K562 (cell line): ENCODE data around the gene SAE1. TPM values are rescaled to one million over a fixed set of nuclear protein-coding genes. Genes with fewer than 3 reads are reported as not detected.

ENCODE experiments used
- AFF1 ChIP-seq, 2 experiments: fragments of 450-650 bp; IDR thresholded peaks; 2 replicates each; pipeline ENCODE4 v1.6.1; 2018; ENCODE audit warnings: mild to moderate bottlenecking in 2 of 2, low read depth in 1 of 2; ENCODE audit not compliant: partially characterized antibody in 2 of 2
- BACH1 ChIP-seq: fragments of 200-800 bp; sonication (Bioruptor generic); IDR thresholded peaks from 2 replicates; pipeline ENCODE4 v1.6.1; 2016; ENCODE audit warnings: missing genetic modification characterization, missing compliant biosample characterization
- CREB1 ChIP-seq, 2 experiments: sonication (generic) in 1 of 2; formaldehyde crosslinking in 1 of 2; IDR thresholded peaks; 2 replicates each; pipeline versions ENCODE4 v1.6.1 to v1.8.0; 2012 to 2022; ENCODE audit warnings: inconsistent platforms in 1 of 2, mild to moderate bottlenecking in 1 of 2, missing genetic modification reagents in 1 of 2, moderate library complexity in 1 of 2
- CXXC5 ChIP-seq: fragments of 250-450 bp; sonication (Bioruptor Pico); IDR thresholded peaks from 2 replicates; pipeline ENCODE4 v1.8.0; 2022; ENCODE audit warnings: inconsistent platforms, mild to moderate bottlenecking, moderate library complexity
- DNMT1 ChIP-seq: fragments of 450-650 bp; IDR thresholded peaks from 2 replicates; pipeline ENCODE4 v1.6.1; 2016; ENCODE audit warnings: antibody characterized with exemption, mild to moderate bottlenecking
- E2F6 ChIP-seq, 2 experiments: IDR thresholded peaks; 2 replicates each; pipeline ENCODE4 v1.6.1; 2011; ENCODE audit warnings: borderline replicate concordance in 1 of 2, control low read depth in 1 of 2, low read depth in 1 of 2, low read length in 1 of 2, mild to moderate bottlenecking in 1 of 2, mixed read lengths in 1 of 2, moderate library complexity in 1 of 2; ENCODE audit not compliant: insufficient read depth in 1 of 2, insufficient read length in 1 of 2, poor library complexity in 1 of 2, severe bottlenecking in 1 of 2; ENCODE audit errors: extremely low read depth in 1 of 2
- HDAC3 ChIP-seq: fragments of 450-650 bp; IDR thresholded peaks from 2 replicates; pipeline ENCODE4 v1.6.1; 2018; ENCODE audit warnings: borderline replicate concordance, mild to moderate bottlenecking, moderate library complexity; ENCODE audit not compliant: partially characterized antibody
- NFIX ChIP-seq: fragments of 250-450 bp; sonication (Bioruptor Pico); IDR thresholded peaks from 2 replicates; pipeline ENCODE4 v1.4.0; 2020; ENCODE audit warnings: low read depth, mild to moderate bottlenecking, moderate library complexity
- SMAD4 ChIP-seq: fragments of 250-450 bp; sonication (Bioruptor Pico); conservative IDR thresholded peaks from 2 replicates; pipeline ENCODE4 v1.8.0; 2021; ENCODE audit warnings: inconsistent platforms, mild to moderate bottlenecking, moderate library complexity
- THAP12 ChIP-seq: fragments of 250-450 bp; sonication (Bioruptor Pico); IDR thresholded peaks from 2 replicates; pipeline ENCODE4 v1.9.0; 2021; ENCODE audit warnings: mild to moderate bottlenecking, inconsistent platforms
- TRIM24 ChIP-seq, 2 experiments: fragments of 450-650 bp; IDR thresholded peaks; 2 replicates each; pipeline ENCODE4 v1.6.1; 2016
- ZBED1 ChIP-seq: IDR thresholded peaks from 2 replicates; pipeline ENCODE4 v1.6.1; 2014
- ZKSCAN8 ChIP-seq: fragments of 200-800 bp; sonication (Bioruptor generic); IDR thresholded peaks from 2 replicates; pipeline ENCODE4 v1.6.1; 2016; ENCODE audit warnings: missing genetic modification characterization, missing compliant biosample characterization
- ZNF133 ChIP-seq: fragments of 250-450 bp; sonication (Bioruptor Pico); IDR thresholded peaks from 2 replicates; pipeline ENCODE4 v1.4.0; 2020; ENCODE audit warnings: mild to moderate bottlenecking
- polyA plus RNA-seq, 8 experiments: library from polyadenylated mRNA; depleted of rRNA in 4 of 8; stranded (reverse) in 5 of 8; unstranded in 3 of 8; fragments of >200 nt; fragmentation: Nextera tagmentation in 2 of 8; fragmentation: Illumina TruSeq in 1 of 8; extraction: Ambion mirVana in 2 of 8; extraction: Trizol in 1 of 8; gene quantifications; 2 replicates each; pipeline versions ENCODE4 v1.2.1 to v1.2.3, GENCODE V29; 2011 to 2014; ENCODE audit warnings: inconsistent platforms in 1 of 8, missing spikeins in 1 of 8
- total RNA-seq, 7 experiments: library from RNA; depleted of rRNA in 6 of 7; stranded (reverse); fragments of >200 nt in 6 of 7; fragmentation: Illumina TruSeq in 2 of 7; extraction: Trizol in 2 of 7; gene quantifications; 2 replicates each; pipeline versions ENCODE4 v1.2.1 to v1.2.3, GENCODE V29; 2011 to 2021; ENCODE audit warnings: low replicate concordance in 1 of 7
- TF ChIP-seq, protein P1 (sequence below): fragments of 250-450 bp; sonication (Bioruptor Pico); IDR thresholded peaks from 2 replicates; pipeline ENCODE4 v1.5.0; 2021; ENCODE audit warnings: mild to moderate bottlenecking, moderate library complexity

The SAE1 gene
- total and polyA plus RNA-seq, 9 of the 15 experiments (the other 6 are each of a cell fraction or from before 2014, with no cell fraction given): 82.8 to 299 (median 217) TPM

DNA sequence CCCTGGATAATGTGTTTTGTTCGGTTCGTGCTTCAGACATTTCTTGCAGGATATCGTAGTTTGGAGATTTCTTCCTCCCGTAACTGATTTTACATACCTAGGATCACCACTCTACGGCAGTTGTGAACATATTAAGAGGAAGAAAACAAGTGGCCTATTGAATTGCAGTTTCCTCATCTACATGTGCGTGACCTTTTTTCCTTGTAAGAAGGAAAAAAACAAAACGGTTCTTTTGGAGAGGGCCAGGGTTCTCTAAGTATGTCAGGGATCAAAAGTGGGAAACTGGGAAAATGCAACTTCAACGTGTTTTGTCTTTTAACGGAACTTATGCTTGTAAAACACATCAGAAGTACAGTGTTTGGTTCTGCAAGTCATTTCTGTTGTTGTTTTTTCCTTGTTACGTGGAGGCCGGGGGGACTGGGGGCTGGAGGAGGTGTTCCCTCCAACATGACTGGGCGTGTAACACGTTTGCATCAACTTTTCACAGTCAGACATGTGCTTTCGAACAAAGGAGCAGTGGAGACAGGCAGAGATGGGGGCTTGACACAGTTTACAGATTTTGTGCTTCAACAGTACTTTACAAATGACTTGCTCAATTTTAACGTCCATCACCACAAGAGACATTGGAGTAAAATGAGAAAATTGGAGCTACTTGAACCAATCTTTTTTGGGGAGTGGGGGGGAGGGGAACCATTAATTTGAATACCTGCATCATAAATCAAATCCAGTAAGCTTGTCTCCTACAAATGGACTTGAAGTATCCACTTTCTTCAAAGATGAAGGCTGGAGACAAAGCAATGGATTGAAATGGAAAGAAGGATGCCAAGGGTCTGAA, 20.9 kb upstream of the SAE1 start (continued):
- TF ChIP-seq BACH1 (tag) (peak; percentile 74), DNMT1 (no peak), TRIM24 (IDR thresholded peaks at IDR 0.05) (peak in 1 of 2 experiments; percentile 46; a peak in 2 of 4 replicates), HDAC3 (peak; percentile 64), ZBED1 (0 out of 2 replicates have a peak, but pooled peaks have one; percentile 38), AFF1 (IDR thresholded peaks at IDR 0.05; ENCODE audit: low read depth in 1 of 2, partially characterized antibody in 2 of 2) (peak; percentile 33 to 69), CXXC5 (peak; percentile 81), NFIX (no peak), ZKSCAN8 (CRISPR knock-in tag) (peak; percentile 56; the same call in 1 of the 2 replicates), SMAD4 (CRISPR knock-in tag) (peak; percentile 63; the same call in 1 of the 2 replicates), ZNF133 (CRISPR knock-in tag) (no peak), E2F6 (IDR thresholded peaks at IDR 0.05; ENCODE audit: borderline replicate concordance in 1 of 2, extremely low read depth in 1 of 2, insufficient read depth in 1 of 2, insufficient read length in 1 of 2, low read depth in 1 of 2, low read length in 1 of 2, poor library complexity in 1 of 2, severe bottlenecking in 1 of 2) (peak; percentile 80 to 91), THAP12 (CRISPR knock-in tag) (no peak), CREB1 (IDR thresholded peaks at IDR 0.05) (no peak), CREB1 (CRISPR knock-in tag; IDR thresholded peaks at IDR 0.05) (peak; percentile 62; the same call in 1 of the 2 replicates)
- TF ChIP-seq, protein P1, sequence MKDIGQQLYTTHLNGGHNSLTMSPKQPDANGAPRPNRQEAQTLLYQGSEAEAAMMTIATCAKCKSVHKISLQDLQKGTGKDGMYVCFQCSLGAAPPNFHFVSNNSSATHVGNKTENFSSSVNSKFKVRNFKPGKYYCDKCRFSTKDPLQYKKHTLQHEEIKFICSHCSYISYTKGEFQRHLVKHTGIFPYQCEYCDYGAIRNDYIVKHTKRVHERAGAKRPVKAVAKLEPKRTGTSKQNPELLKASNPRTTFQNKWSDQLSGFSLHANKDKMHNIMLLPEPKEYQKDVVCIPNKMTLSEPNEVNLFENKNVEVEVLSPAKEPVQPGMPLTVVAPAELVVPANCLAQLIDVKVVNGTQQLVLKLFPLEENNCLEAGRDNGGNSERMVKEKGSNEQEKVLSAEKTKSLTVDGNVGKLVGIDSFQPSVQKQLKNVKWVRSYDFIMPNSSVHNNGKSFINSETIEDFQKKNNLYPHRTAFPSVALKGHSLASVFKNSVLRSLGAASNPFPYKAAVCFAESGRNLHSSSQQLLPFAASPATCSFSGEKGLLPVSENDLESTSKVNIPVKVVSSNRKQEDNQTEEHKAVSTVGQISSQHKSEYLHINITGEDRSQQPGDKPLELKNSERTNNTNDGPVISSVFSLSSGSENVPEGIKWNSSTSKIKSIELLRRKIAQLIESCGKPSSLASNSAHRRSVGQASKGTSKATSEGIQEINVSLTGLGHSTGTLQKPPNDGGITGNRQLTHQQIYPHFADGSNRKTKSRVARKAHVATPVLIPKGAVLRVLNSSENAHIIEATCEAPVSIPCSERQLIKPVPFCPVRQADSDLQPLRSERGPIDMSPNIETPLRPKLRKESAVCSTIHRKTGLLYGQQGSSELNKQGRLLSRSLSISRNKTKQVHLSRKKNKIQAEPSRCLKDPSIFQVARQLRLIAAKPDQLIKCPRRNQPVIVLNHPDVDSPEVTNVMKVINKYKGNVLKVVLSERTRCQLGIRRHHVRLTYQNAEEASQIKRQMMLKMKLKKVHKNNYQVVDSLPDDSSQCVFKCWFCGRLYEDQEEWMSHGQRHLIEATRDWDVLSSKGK (CRISPR knock-in tag): no peak
